ENCODE measurements around the gene KLHDC8A.

KLHDC8A gene

DNA sequence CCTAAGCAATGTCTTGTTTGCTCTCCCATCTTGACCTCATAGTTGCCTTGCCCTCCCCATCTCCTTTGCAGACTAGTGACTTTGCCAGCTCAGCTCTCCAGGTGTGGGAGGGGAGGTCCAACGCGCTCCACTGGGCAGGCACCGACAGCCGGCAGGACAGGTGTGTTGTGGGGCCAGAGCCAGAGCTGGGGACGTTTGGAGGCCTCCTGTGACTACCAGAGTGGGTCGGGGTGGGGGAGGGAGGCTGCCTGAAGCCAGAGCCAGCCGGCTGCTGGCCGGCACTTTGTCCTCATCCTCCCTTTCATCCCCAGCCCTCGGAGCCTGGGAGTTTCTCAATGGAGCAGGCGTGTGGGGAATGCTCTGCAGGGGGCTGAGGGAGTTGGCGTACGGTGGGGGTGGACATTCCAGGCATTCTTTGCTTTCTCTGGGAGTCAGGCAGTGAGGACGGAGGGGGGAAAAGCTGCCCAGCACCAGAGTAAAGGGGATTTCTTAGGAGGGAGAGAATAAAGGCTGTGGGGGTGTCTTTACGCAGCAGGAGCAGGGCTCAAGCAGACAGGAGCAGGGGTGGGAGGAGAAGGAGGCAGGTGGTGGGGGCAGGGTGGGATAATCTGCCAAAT lies 55.4 kb downstream of the KLHDC8A start:
- no peak for TF ChIP-seq CTCF (IDR thresholded peaks at IDR 0.05)

DNA sequence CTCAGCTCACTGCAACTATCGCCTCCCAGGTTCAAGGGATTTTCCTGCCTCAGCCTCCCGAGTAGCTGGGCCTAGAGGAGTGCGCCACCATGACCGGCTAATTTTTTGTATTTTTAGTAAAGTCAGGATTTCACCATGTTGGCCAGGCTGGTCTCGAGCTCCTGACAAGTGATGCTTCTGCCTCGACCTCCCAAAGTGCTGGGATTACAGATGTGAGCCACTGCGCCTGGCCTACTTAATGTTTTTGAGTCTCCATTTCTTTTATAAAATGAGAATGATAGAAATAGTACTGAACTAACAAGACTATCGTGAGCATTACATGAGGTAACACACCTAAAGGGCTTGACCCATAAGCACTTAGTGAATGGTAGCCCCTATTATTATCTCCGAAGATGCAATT lies 56.6 kb downstream of the KLHDC8A start:
- no peak for TF ChIP-seq CTCF (IDR thresholded peaks at IDR 0.05)

- TF ChIP-seq CTCF (IDR thresholded peaks at IDR 0.05) = no peak
Observed at GRCh38 chr1:205298191-205298994, 58.3 kb downstream of the KLHDC8A start.

- no peak for TF ChIP-seq CTCF (IDR thresholded peaks at IDR 0.05)
Observed at GRCh38 chr1:205296154-205296553, 60.6 kb downstream of the KLHDC8A start.

DNA sequence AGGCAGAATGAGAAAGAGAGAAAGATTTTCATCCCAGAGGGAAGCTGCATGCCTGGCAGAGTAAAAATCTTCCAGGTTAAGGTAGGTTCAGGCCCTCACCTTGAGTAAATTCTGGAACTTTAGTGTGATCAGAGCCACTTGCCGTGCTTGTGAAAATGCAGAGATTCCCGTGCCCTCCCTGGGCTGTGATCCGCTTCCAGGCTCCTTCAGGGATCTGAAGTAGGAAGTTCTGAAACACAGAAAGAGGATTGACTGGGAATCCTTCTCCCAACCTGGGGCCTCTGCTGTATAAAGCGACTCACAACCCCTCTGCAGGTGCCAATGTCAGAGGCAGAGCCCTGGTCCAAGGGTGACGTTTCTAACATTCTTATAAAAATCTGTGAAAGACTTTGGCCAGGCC lies 61.8 kb downstream of the KLHDC8A start:
- TF ChIP-seq CTCF (IDR thresholded peaks at IDR 0.05) = no peak

GRCh38 chr1:205294175-205294917 lies 62.4 kb downstream of the KLHDC8A start:
- TF ChIP-seq CTCF (IDR thresholded peaks at IDR 0.05) = no peak

DNA sequence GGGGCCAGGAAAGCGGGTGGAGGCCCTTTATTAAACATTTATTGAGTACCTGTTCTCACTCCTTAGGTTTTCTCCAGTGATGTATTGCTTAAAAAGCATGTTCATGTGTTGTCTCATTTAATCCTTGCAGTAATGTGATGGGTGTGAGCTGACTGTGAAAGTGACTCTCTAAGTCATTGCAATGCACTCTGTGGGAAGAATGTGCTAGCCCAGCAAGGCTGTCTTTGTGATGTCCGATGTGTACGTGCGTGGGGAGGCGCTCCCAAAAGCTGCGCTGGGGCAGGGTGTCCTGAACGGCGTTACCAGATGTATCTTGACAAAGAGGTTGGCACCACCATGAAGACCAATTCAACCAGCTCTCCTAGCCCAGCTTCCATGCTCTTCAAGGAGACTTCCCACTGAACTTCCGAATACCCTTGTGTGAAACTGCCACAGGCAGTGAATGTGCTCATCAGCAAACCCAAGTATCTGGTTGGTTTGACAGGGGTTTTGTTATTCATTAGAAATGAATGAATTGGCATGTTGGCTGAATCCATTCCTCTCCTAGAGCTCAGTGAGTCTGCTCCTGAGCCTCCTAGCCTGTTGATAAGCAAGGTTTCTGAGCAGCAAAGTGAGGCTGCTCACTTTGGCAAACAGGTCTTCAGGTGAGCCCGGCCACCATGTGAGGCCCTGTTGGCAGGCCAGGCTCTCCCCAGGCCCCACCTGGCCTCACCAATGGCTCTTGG lies 63.2 kb downstream of the KLHDC8A start:
- no peak for TF ChIP-seq CTCF (IDR thresholded peaks at IDR 0.05)
